GM21515 (cell line): ENCODE data around the gene OLFML3.

Experiments used
- ATAC-seq: cut with Tn5 transposase; IDR thresholded peaks from one replicate; pipeline ENCODE4 v1.9.1; 2021; ENCODE audit not compliant: unreplicated experiment

The OLFML3 gene

DNA sequence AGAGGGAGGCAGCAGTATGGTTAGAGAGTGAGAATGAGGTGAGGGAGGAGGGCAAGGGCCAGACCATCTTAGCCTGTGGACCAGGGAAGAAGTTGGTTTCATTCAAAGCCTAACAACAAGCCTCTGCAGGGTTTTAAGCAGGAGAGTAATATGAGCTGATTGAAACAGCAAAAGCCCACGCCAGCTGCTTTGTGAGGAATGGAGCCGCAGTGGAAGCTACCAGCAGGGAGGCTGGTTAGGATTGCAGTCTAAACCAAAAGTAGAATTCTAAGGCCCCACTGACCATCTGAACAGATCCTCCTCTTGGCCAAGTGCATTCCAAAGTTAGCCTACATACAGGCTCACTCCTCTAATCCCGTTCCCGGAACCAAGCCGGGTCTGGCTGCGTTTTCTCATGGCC lies 44.8 kb downstream of the OLFML3 start:
- no peak for ATAC-seq

DNA sequence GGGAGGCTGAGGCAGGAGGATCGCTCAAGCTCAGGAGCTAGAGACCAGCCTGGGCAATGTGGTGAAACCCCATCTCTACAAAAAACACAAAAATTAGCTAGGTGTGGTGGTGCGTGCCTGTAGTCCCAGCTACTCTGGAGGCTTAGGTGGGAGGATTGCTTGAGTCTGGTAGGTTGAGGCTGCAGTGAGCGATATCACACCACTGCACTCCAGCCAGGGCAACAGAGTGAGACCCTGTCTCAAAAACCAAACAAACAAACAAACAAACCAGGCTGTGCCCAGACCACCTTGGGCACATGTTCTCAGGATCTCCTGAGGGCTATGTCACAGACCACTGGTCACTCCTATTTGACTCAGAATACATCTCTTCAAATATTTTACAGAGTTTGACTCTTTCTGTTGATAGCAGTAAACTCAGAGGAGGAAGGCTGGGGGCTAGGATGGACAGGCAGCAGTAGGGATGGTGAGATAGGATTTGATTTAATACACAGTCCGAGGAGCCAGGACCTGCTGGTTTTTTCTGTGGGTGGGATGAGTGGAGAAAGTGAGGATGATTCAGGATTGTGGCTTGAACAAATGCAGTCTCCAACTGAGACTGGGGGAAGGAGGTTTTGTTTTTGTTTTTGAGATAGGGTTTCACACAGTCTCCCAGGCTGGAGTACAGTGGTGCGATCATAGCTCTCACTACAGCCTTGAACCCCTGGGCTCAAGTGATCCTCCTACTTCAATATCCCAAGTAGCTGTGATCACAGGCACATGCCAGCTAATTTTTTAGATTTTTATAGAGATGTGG lies 46.5 kb downstream of the OLFML3 start:
- no peak for ATAC-seq

DNA sequence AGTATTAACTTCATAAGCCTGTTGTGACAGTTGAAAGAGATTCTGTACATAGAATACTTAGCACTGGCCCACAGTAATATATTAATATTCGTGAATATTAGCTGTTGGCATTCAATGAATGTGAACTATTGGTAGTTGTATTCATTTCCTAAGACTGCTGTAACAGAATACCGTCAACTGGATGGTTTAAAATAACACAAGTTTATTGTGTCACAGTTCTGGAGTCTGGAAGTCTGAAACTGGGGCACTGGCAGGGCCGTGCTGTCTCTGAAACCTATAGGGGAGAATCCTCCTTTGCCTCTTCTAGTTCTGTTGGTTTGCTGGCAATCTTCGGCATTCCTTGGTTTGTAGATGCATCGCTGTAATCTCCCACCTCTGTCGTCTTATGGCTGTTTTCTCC lies 47.5 kb downstream of the OLFML3 start:
- ATAC-seq, result no peak
